T-helper 17 cell (primary cell): ENCODE data around the gene MAP2K3. TPM values are rescaled to one million over a fixed set of nuclear protein-coding genes. Genes with fewer than 3 reads are reported as not detected.
A peak's percentile ranks its signal among the peaks of the same experiment; 100 is the strongest.
"Not testable (repeated sequence)": the region's sequence is repeated elsewhere in the genome, so short reads cannot be mapped to it uniquely, and the experiment has no call there.

Experiments used
- ATAC-seq: fragments of 150-1000 bp; cut with Tn5 transposase; 2 replicates; pipeline ENCODE4 v1.10.0; 2021; ENCODE audit warnings: mild to moderate bottlenecking, moderate library complexity
- DNase-seq, 3 donors: peaks; one replicate each; pipeline versions ENCODE4 v3.0.0 to v3.0.0-alpha.2; 2020 to 2021
- H3K9me3 ChIP-seq: one replicate; pipeline ENCODE4 v1.7.0; 2013; ENCODE audit warnings: low read length, mild to moderate bottlenecking; ENCODE audit not compliant: control insufficient read depth, poor library complexity, severe bottlenecking
- H3K27ac Mint-ChIP-seq: one replicate; pipeline ENCODE4 v1.8.0; 2022; ENCODE audit warnings: mild to moderate bottlenecking, moderate library complexity, mixed read lengths
- H3K27me3 Mint-ChIP-seq: one replicate; pipeline ENCODE4 v1.8.0; 2022; ENCODE audit warnings: mixed read lengths
- H3K36me3 Mint-ChIP-seq: one replicate; pipeline ENCODE4 v1.8.0; 2022; ENCODE audit warnings: low read depth, mixed read lengths
- H3K4me1 Mint-ChIP-seq: one replicate; pipeline ENCODE4 v1.8.0; 2022; ENCODE audit warnings: mild to moderate bottlenecking, mixed read lengths
- H3K4me3 Mint-ChIP-seq: one replicate; pipeline ENCODE4 v1.8.0; 2022; ENCODE audit warnings: mild to moderate bottlenecking, moderate library complexity, mixed read lengths
- total RNA-seq, 4 donors: library from RNA in 2 of 4; stranded (reverse) in 2 of 4; gene quantifications; one replicate each; pipeline ENCODE4 v1.2.3 and lab custom pipeline; 2022 to 2026

MAP2K3 gene
- total RNA-seq, 2 donors from 2014 or later = 61.2 to 73.0 TPM

DNA sequence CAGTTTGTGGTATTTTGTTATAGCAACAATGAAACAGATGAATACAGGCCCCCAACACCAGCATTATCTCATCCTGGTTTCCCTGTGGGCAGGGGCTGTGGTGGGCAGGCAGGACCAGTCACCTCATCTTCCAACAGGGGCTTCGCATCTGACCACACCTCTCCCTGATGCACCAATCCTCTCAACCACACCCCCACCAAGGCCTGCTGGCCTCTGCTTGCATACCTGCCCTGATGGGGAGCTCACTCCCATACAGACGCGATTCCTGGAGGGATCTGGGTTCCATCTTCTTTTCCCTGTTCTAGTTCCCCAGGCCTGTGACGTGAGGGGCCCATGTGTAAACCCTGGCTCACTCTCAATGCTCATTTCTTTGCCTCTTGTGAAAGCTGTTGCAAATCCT is 34.7 kb downstream of the MAP2K3 start:
- H3K27ac Mint-ChIP-seq, H3K4me1 Mint-ChIP-seq, H3K9me3 ChIP-seq, H3K36me3 Mint-ChIP-seq, H3K27me3 Mint-ChIP-seq, H3K4me3 Mint-ChIP-seq, ATAC-seq, DNase-seq: not testable (repeated sequence)

DNA sequence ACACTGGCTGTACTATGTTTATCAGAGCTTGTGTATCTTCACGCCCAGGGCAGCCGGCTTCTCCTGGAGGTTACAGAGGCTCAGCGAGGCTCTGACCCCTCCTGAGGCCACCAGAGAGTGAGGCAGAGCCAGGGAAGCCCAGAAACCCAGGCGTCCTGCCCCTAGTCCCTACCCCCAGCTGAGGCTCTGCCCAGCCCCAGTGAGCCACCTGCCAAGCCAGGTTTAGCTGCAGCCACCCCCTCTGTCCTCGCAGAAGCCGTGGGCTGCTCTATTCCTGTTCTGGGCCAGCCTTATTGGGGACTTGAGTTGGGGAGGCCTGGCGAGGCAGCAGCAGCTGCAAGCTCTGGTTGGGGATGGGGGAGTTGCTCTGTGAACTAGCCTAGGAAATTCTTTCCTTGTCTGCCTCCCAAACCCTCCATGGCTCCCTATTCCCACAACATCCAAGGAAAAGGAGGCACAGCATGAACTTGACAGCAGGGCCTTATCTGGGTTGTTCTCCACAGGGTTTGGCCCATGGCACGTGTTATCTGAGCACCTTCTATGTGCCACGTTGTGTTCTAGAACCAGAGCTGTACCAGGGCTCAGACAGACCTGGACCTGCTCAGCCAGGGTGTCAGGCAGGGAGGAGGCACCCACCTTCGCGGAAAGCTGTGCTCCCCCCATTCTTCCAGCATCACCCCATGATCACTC is 35.3 kb downstream of the MAP2K3 start:
- H3K9me3 ChIP-seq, DNase-seq, H3K27ac Mint-ChIP-seq: not testable (repeated sequence)

DNA sequence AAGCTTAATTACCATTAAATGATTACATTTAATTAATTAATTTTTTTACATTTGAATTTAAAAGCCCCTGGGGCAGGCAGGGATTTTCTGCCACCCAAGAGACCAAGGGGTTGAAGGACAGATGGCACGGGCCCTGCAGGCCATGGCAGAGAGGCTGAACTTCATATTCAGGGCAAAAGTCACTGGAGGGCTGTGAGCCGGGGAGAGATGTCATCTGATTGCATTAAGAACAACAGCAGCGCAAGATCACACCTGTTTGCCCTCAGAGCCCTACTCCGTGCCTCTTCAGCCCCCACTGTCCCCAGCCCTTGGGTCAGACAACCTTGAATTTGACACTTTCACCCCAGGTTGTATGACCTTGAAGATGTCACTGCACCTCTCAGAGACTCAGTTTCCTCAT is 35.9 kb downstream of the MAP2K3 start:
- not testable (repeated sequence) for H3K27ac Mint-ChIP-seq, ATAC-seq, H3K36me3 Mint-ChIP-seq, H3K9me3 ChIP-seq, H3K27me3 Mint-ChIP-seq, DNase-seq, H3K4me3 Mint-ChIP-seq, H3K4me1 Mint-ChIP-seq

More for the DNA sequence above, 35.3 kb downstream of the MAP2K3 start:
- H3K4me1 Mint-ChIP-seq, H3K4me3 Mint-ChIP-seq, H3K27me3 Mint-ChIP-seq, H3K36me3 Mint-ChIP-seq, ATAC-seq: not testable (repeated sequence)

DNA sequence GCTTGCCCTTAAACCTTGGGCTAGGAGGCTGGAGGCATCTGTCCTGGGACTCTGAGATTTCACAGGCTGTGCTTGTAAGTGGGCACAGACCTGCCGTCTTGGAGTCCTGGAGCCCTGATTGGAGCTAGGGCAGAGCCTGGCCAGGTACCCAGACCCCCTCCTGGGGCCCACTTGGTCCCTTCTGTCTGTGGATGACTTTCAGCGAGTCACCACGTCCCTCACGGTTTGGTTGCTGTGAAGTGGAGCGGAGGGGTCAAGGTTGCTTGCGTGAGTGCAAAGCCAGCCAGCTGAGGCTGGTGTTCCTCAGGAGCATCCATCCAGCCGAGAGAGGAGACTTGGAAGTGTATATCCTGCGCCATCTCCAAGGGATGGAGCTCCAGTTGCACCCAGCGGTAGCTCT is 36.5 kb downstream of the MAP2K3 start:
- not testable (repeated sequence) for H3K9me3 ChIP-seq, H3K36me3 Mint-ChIP-seq, ATAC-seq, DNase-seq, H3K4me1 Mint-ChIP-seq, H3K27ac Mint-ChIP-seq, H3K4me3 Mint-ChIP-seq, H3K27me3 Mint-ChIP-seq

DNA sequence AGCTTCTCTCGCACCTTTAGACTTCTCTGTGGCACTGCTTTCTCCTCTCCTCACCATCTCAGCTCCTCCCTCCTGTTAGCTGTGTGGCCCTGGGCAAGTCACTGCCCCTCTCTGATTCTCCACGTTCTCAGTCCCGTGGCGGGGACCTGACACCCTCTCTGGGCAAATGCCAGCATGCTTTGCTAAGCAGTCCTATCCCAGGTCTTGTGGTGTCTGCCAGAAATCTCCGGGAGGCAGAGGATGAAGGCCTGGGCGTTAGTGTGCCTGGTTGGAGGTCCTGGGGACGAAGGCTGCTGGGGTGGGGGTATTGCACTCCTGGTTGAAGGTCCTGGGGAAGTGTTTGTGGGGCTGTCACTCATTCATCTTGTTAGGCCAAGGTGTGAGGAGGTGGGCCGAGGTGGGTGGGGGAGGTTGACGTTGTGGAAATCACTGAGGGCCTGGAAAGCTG is 37.3 kb downstream of the MAP2K3 start:
- H3K4me3 Mint-ChIP-seq = peak overlapping the region; percentile 36
- ATAC-seq, H3K9me3 ChIP-seq, H3K27me3 Mint-ChIP-seq, H3K27ac Mint-ChIP-seq, DNase-seq, H3K36me3 Mint-ChIP-seq, H3K4me1 Mint-ChIP-seq: not testable (repeated sequence)

DNA sequence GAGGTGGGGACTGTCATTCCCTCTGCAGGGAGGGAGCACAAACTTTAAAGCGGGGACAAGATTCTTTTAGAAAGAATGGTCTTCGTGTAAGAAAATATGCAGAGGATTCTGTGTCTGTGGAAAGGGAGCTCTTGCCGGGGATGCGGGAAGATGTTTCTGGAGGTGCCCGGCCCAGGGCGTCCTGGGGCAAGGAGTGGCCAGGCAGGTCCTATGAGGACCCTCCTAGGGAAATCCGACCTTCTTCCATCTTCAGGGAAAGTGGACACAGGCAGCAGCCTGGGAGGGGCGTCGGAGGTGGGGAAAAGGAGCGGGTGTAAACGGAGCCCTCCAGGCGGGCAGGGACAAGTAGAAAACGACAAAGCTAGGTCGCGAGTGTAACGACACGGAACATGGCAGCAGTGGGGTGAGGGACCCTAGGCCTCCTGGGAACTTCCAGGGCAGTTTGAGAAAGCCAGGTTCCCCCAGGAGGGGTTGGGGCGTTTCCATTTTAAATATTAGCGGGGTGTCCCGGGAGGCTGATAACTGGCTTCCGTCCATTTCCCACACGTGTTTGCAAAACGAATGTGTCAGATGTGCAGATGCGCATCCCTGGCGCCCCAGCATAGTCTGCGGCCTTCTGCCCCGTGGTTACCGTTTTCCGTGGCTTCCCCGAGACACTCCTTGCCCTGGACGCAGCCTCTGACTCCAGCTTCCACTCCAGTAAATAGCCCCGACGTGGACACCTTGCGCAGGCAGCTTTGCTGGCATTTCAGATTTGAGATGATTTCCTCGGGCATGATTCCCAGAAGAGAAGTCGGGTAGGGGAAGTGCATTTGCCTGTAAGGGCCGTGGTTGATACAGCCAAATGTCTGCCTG is 39.0 kb downstream of the MAP2K3 start:
- Mint-ChIP-seq H3K27ac (peak overlapping the region; percentile 73), H3K4me3 (peak overlapping the region; percentile 91)
- not testable (repeated sequence) for ATAC-seq, H3K9me3 ChIP-seq, H3K27me3 Mint-ChIP-seq, H3K36me3 Mint-ChIP-seq, DNase-seq, H3K4me1 Mint-ChIP-seq

DNA sequence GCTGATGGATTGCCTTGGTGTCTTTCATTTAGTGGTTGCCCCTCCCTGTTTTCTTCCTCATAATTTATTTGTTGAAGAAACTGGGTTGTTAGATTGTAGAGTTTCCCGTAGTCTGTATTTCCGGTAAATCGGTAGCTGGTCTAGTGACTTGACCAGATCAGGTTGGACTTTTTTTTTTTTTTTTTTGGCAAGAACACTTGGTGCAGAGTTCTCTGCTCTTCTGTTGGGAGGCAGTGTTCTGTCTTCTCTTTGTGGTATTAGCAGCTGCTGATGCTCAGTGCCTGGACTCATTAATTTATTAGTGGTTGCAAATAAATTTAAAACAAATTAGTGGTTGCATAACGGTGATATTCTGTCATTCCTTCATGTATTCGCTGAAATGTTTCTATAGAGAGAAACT is 40.2 kb downstream of the MAP2K3 start:
- not testable (repeated sequence) for H3K27me3 Mint-ChIP-seq, H3K9me3 ChIP-seq, H3K4me3 Mint-ChIP-seq, DNase-seq, H3K4me1 Mint-ChIP-seq, H3K27ac Mint-ChIP-seq, ATAC-seq, H3K36me3 Mint-ChIP-seq

DNA sequence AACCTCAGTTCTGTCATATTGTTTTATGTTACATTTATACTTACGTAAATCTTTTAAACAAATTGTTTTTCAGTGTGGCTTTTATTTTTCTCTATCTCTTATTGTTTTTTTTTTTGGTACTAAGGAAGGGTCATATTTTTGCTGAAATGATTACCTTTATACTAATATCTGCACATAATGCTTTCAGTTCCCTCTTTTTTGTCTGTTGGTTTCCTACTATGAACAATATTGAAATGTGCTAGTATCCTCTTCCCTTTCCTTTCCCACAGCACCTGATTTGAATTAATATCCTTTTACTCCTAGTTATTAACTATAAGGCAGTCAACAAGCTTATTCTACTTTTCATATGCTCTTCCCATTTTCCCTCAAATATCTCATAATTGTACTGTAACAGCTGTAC is 43.4 kb downstream of the MAP2K3 start:
- not testable (repeated sequence) for H3K9me3 ChIP-seq, H3K4me1 Mint-ChIP-seq, ATAC-seq, H3K27me3 Mint-ChIP-seq, H3K4me3 Mint-ChIP-seq, DNase-seq, H3K27ac Mint-ChIP-seq, H3K36me3 Mint-ChIP-seq

DNA sequence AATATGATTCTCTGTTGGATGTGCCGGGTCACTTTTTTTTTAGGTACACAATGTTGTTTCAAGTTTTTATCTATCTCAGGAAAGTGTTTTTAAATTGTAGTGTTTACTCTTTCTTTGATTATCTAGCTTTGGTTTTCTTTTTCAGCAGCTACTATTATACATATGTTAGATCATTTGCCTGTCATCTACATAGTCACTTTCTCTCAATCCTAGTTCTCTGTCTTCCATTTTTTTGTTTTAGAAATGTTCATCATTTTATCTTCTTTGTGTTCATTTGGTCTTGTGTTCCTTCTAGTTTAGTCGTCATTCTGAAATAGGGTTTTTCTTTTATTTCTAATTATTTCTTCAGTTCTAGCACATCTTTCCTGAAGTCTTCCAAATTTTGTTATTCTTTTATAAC is 44.3 kb downstream of the MAP2K3 start:
- H3K27me3 Mint-ChIP-seq, H3K27ac Mint-ChIP-seq, DNase-seq, H3K36me3 Mint-ChIP-seq, H3K4me1 Mint-ChIP-seq, H3K4me3 Mint-ChIP-seq, H3K9me3 ChIP-seq, ATAC-seq: not testable (repeated sequence)

DNA sequence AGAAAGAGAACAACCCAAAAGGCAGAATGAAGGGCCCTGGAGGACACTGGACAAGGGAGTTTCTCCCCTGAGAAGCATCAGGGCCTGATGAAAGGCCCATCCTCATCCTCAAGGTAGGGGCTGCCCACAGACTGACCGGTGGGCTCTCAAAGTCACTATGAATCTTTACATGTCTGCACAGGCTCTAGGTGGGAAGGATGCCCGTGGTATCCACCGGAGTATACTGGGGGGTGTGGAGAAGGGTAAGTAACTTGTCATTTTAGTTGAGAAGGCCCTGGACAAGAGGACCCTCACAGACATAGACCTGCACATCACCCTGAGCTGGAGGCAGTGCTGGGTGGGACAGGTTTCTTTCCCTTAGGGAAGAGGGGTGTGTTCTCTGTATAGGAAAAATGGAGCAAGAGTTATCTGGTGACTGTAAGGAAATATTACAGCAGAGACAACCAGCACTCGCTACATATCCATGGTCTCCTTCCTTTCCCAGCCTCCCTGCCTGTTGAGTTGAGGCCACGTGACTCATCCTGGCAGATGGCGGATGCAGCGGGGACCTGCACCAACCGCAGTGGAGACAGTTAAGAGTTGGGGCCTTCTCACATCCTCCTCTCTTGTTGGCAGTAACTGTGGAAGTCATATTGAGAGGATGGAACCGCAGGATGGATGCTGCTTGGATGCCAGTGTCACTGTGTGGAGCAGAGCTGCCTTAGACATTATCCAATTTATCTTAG is 46.1 kb downstream of the MAP2K3 start:
- Mint-ChIP-seq H3K4me3 (no peak overlapping the region), H3K27me3 (peaks cover 3% of the 10 kb centered on the region), H3K27ac (no peak overlapping the region), H3K36me3 (no peaks in the 10 kb centered on the region), H3K4me1 (peaks cover 1% of the 10 kb centered on the region)
- DNase-seq (no peak), ATAC-seq (no peak)
- H3K9me3 ChIP-seq = no peaks in the 10 kb centered on the region

DNA sequence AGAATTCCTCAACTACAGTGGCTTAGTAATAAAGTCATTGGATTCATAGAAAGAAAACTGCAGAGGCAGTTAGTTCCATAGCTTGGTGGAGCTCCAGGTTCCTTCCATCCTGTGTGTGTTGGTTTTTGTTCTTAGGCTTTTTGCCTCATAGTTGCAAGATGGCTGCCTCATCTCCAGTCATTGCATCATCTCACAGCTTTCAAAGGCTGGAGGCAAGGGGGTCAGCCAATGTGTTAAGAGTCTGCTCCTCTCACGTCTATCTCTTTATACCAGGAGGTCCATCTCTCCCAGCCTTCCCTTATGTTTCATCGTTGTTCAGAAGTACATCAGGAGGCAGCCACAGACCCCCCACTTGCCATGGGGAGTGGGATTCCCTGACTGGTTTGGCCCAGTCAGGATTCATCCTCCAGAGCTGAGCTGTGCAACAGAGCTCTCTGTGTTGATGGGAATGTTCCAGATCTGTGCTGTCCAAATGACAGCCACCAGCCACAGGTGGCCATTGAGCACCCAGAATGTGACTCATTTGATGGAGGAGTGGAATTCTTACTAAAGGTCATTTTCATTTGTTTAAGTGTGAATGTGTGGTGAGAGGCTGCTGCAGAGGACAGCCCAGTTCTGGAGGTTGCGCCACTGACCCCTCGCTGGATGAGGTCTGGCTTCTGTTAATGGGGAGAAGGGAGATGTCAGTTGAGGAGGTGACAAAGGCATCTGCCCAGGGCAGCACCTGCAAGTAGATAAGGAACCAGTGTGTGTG is 52.2 kb downstream of the MAP2K3 start:
- H3K27me3 Mint-ChIP-seq, DNase-seq, H3K9me3 ChIP-seq, H3K36me3 Mint-ChIP-seq, H3K4me1 Mint-ChIP-seq, H3K4me3 Mint-ChIP-seq, H3K27ac Mint-ChIP-seq, ATAC-seq: not testable (repeated sequence)

DNA sequence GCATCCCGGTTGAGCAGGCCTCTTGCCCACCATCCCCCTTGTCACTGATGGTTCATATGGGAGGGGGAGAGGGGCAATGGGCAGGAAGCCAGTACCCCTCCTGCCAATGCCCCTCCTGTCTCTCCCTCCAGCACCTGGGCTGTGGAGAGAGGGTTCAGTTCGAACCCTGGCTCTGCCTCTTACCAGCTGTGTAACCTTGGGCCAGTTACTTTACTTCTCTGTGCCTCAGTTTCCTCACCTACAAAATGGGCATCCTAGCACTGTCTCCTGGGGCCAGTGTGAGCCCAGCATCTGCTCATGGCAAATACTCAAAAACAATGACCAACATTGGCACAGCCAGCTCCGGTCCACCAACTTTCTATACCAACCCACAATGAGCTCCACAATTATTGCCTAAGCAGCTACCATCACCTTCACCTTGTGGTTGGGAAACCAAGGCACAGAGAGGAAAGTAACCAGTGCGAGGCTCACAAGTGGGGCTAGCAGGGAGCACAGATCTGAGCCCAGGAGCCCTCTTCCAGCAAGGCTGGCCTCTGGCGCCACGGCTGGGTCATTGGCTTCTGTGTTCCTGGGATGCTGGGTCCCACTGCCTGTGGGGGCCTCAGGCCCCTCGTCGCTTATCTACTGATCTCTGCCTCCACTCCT is 53.6 kb downstream of the MAP2K3 start:
- H3K27ac Mint-ChIP-seq, H3K4me3 Mint-ChIP-seq, H3K4me1 Mint-ChIP-seq, ATAC-seq, H3K9me3 ChIP-seq, H3K27me3 Mint-ChIP-seq, DNase-seq, H3K36me3 Mint-ChIP-seq: not testable (repeated sequence)
